SIG-M5 (cell line): ENCODE measurements around the gene SLBP.
A peak's percentile ranks its signal among the peaks of the same experiment; 100 is the strongest.

Experiments used
- DNase-seq: peaks from one replicate; lab custom pipeline; 2025; lab: John Stamatoyannopoulos, UW

The SLBP gene

DNA sequence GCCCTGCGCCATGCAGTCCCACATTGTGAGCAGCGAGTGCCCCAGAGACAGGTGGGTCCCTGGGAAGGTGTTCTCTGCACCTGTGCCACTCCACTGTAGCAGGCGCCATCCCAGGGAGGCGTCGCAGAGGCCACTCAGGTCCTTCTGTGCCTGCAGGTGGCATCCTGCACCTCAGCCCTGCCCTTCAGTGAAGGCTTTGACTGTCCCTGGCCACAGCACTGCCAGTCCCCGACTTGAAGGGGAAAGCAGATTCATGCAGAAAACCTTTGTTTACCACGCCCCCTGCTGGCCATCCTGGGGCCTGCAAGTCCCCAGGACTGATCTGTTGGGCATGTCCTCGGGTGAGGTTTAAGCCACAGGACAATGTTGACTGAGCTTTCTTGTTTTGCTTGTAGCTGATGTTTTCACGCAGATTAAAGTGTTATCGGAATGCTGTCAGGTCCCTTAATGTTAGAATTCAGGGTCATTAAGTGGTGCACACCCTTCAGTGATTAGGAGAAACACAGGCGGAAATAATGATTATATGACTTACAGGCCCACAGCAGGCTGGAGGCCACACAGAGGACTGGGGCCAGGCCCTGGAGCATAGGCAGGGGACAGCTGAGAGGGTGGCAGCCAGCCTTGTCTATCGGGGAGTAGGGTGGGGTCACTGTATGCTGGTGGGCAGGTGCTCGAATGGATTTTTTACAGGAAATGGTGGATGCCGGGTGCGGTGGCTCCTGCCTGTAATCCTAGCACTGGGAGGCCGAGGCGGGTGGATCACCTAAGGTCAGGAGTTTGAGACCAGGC is 14.2 kb upstream of the SLBP start:
- no peak for DNase-seq

GRCh38 chr4:1725521-1725920 is 13.4 kb upstream of the SLBP start:
- no peak for DNase-seq

GRCh38 chr4:1723131-1723801 is 11.1 kb upstream of the SLBP start:
- DNase-seq: peak; percentile 45

DNA sequence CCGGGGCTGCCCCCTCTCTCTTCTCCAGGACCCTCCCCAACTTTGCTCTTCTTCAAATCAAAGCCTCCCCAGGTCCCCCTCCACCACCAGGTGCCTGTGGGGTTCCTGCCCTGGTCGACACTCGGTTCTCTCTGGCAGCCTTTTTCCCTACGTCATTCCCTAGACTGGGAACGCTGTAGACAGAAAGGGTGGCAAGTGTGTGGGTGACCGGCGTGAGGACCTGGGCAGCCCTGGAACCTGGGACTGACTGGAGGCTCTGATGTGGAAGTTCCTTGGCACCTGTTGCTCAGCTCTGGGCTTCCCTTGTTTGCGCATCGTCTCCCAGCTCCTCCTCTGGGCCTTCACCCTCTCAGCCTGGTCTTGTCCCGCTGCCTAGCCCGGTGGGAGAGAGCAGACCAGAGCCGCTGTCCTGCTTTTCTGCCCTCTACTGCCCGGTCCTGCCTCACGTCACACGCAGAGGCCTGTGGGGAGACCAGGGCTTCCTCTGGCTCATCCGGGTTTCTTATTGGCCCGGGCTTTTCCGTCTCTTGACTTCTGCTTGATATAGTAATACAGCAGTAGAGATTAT is 10.5 kb upstream of the SLBP start:
- no peak for DNase-seq

- no peak for DNase-seq
These were observed 9.8 kb upstream of the SLBP start for GRCh38 chr4:1721666-1722550.

DNA sequence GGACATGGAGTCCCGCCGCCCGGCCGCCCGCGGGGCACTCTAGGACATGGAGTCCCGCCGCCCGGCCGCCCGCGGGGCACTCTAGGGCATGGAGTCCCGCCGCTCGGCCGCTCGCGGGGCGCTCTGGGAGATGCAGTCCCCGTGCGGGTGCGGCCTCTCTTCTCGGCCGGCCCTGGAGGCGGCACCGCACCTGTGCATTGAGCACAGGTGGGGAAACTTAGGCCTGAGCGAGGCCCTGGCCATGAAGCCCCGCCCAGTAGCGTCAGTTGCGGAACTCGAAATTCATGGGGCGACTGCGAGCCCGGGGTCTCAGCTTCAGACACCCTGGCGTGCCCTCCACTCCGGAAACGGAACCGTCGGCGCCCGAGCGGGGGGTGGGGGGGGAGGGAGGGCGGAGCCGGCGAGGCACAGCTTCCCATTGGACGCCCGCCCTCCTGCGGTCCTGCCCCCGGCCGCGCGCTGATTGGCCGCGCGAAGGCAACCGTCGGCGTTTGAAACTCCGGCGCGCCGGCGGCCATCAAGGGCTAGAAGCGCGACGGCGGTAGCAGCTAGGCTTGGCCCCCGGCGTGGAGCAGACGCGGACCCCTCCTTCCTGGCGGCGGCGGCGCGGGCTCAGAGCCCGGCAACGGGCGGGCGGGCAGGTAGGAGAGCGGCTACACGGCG is 9.0 kb upstream of the SLBP start, which contains the start of the genes TACC3 and TMEM129:
TACC3 (plus strand) TSS at position 519 of the 663 bp plus-strand sequence. CDS start 1,901 bp downstream, outside the sequence.
TMEM129 (minus strand) TSS at position 321 of the 663 bp plus-strand sequence. CDS start 486 bp downstream, outside the sequence.
- DNase-seq: peak; percentile 53

DNA sequence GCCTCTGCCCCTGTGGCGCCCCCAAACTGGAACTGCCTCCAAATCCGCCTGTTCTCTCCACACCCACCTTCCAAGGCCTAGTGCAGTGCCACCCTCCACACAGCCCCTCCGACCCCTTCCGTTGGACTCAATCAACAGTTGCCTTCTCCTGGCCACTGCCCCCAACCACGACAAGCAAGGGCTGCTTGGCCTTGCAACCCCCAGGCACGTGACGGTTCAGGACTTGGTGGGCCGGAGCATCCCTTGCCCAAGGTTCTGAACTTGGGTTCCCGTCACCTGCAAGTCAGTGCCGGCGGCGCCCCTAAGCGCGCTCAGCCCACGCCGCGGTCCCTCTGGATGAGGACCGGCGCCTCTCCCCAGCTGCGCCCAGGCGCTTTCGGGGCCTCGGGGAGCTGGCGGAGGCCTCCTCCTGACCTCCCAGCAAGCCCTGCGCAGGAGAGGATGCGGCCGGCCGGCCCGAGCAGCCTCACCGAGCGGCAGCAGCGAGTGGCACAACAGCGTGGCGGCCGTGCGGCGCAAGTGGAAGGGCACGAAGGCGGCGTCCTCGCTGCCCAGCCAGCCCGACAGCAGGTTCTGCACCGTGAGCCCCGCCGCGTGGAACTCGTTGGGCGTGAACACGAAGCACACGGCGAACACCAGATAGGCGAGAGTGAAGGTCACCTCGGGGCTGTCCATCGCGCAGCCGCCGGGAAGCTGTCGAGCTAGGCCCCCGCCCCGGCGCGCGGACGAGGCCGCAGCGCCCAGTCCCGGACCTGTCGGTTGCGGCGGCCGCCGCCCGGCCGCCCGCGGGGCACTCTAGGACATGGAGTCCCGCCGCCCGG is 8.3 kb upstream of the SLBP start:
- no peak for DNase-seq

GRCh38 chr4:1718095-1718850 is 6.2 kb upstream of the SLBP start:
- DNase-seq: no peak

GRCh38 chr4:1717129-1718094 is 5.3 kb upstream of the SLBP start:
- DNase-seq: no peak

- DNase-seq: no peak
These were observed 4.2 kb upstream of the SLBP start for GRCh38 chr4:1716065-1716945.

- no peak for DNase-seq
These were observed 3.1 kb upstream of the SLBP start for GRCh38 chr4:1715002-1715758.

GRCh38 chr4:1714303-1715001 is 2.3 kb upstream of the SLBP start:
- DNase-seq: no peak

GRCh38 chr4:1713003-1713851 is 1.1 kb upstream of the SLBP start:
- no peak for DNase-seq

GRCh38 chr4:1711571-1712215 is 426 bp downstream of the SLBP start:
- no peak for DNase-seq
